ENCODE results near the gene CRADD.

- TF ChIP-seq CTCF (IDR thresholded peaks at IDR 0.05) (no peak), POLR2A (IDR thresholded peaks at IDR 0.05) (no peak)
These were observed 217.4 kb downstream of the CRADD start for GRCh38 chr12:93894391-93895088.
